HCT116 (cell line): Measurements from ENCODE around the gene ZNF775. TPM values are rescaled to one million over a fixed set of nuclear protein-coding genes. Genes with fewer than 3 reads are reported as not detected.

Experiments used
- ATAC-seq: fragments of 200-7000 bp; cut with Tn5 transposase; 2 replicates; pipeline ENCODE4 v1.9.1; 2020; ENCODE audit warnings: mild to moderate bottlenecking, moderate library complexity
- BruUV-seq: library from RNA; stranded (reverse); fragments of 400-500 nt; replicated peaks from 2 replicates; lab custom pipeline; 2021; lab: Mats Ljungman, UMichigan
- CTCF ChIA-PET: fragments of 300-600 bp; sonication (Branson Sonifier 250); formaldehyde crosslinking; loops from one replicate; lab custom pipeline; 2021; ENCODE audit warnings: antibody characterized with exemption; lab: Charles Lee
- POLR2A ChIA-PET: fragments of 300-600, 350-600 bp; sonication (Branson Sonifier 250); formaldehyde crosslinking; loops from one replicate; lab custom pipeline; 2021; ENCODE audit warnings: antibody characterized with exemption; lab: Charles Lee
- RAD21 ChIA-PET, 2 experiments: fragments of 300-600 bp; sonication (Branson Sonifier 250); formaldehyde crosslinking; loops; one replicate each; lab custom pipeline; 2023; ENCODE audit warnings: low total read pairs in 2 of 2; ENCODE audit not compliant: uncharacterized antibody in 2 of 2, unreplicated experiment in 2 of 2, low non-redundant PET in 1 of 2; lab: Charles Lee
- DNase-seq: peaks from one replicate; pipeline ENCODE4 v3.0.0-alpha.2; 2010; ENCODE audit warnings: low read depth, low spot score
- H2AFZ ChIP-seq: fragments of 200-600 bp; shearing (Covaris generic), sonication (generic); 2 replicates; pipeline ENCODE4 v1.6.1; 2017; ENCODE audit warnings: low read depth, mixed run types, mixed read lengths, antibody characterized with exemption, low read length; ENCODE audit not compliant: poor library complexity, severe bottlenecking
- H3K27ac ChIP-seq: 2 replicates; pipeline ENCODE4 v1.5.1; 2012; ENCODE audit warnings: low read depth, low read length
- H3K27me3 ChIP-seq: fragments of 200-600 bp; sonication (generic); 2 replicates; pipeline ENCODE4 v1.6.1; 2016; ENCODE audit warnings: mixed run types, low read length, mixed read lengths; ENCODE audit not compliant: insufficient read depth
- H3K36me3 ChIP-seq, 2 experiments: fragments of 200-500 bp in 1 of 2; fragments of 200-600 bp in 1 of 2; sonication (Bioruptor generic) in 1 of 2; sonication (generic) in 1 of 2; 2 replicates each; pipeline versions ENCODE4 v1.5.1 to v1.6.1; 2014 to 2016; ENCODE audit warnings: low read length in 2 of 2, inconsistent platforms in 1 of 2, mixed read lengths in 1 of 2, mixed run types in 1 of 2; ENCODE audit not compliant: insufficient read depth in 2 of 2, control insufficient read depth in 1 of 2
- H3K4me1 ChIP-seq, 2 experiments: fragments of 200-600 bp in 1 of 2; sonication (generic) in 1 of 2; 2 replicates each; pipeline versions ENCODE4 v1.5.1 to v1.6.1; 2012 to 2017; ENCODE audit warnings: low read length in 2 of 2, inconsistent platforms in 1 of 2, mild to moderate bottlenecking in 1 of 2, mixed read lengths in 1 of 2, mixed run types in 1 of 2, moderate library complexity in 1 of 2; ENCODE audit not compliant: insufficient read depth in 2 of 2, control insufficient read depth in 1 of 2
- H3K4me2 ChIP-seq: fragments of 200-600 bp; sonication (generic); 2 replicates; pipeline ENCODE4 v1.6.1; 2017; ENCODE audit warnings: mixed run types, low read length, mixed read lengths
- H3K4me3 ChIP-seq, 2 experiments: fragments of 200-600 bp in 1 of 2; sonication (generic) in 1 of 2; replicated peaks in 1 of 2; 2 replicates each; pipeline ENCODE4 v1.5.1; 2011 to 2016; ENCODE audit warnings: low read length in 2 of 2, control low read depth in 1 of 2, low read depth in 1 of 2, mild to moderate bottlenecking in 1 of 2, mixed read lengths in 1 of 2, mixed run types in 1 of 2
- H3K79me2 ChIP-seq: fragments of 200-600 bp; sonication (generic); 2 replicates; pipeline ENCODE4 v1.6.1; 2017; ENCODE audit warnings: mild to moderate bottlenecking, mixed run types, low read length, moderate library complexity, mixed read lengths; ENCODE audit not compliant: insufficient read depth
- H3K9ac ChIP-seq: fragments of 200-600 bp; sonication (generic); 2 replicates; pipeline ENCODE4 v1.6.1; 2016; ENCODE audit warnings: low read length, mixed read lengths
- H3K9me2 ChIP-seq: fragments of 200-600 bp; sonication (generic), shearing (Covaris generic); 2 replicates; pipeline ENCODE4 v1.6.1; 2017; ENCODE audit warnings: mixed run types, mild to moderate bottlenecking, moderate library complexity; ENCODE audit not compliant: insufficient read depth
- H3K9me3 ChIP-seq, 2 experiments: fragments of 200-500 bp in 1 of 2; fragments of 200-600 bp in 1 of 2; sonication (Bioruptor generic) in 1 of 2; sonication (generic) in 1 of 2; 2 replicates each; pipeline ENCODE4 v1.6.1; 2014 to 2017; ENCODE audit warnings: low read length in 2 of 2, mixed read lengths in 2 of 2, inconsistent platforms in 1 of 2, low read depth in 1 of 2, mild to moderate bottlenecking in 1 of 2, mixed run types in 1 of 2, moderate library complexity in 1 of 2; ENCODE audit not compliant: control insufficient read depth in 1 of 2, insufficient read depth in 1 of 2
- H4K20me1 ChIP-seq: fragments of 200-600 bp; sonication (generic), shearing (Covaris generic); 2 replicates; pipeline ENCODE4 v1.6.1; 2017; ENCODE audit warnings: mixed run types, mild to moderate bottlenecking, moderate library complexity; ENCODE audit not compliant: insufficient read depth
- ATF3 ChIP-seq: IDR thresholded peaks from 2 replicates; pipeline ENCODE4 v1.6.1; 2012
- CEBPB ChIP-seq: IDR thresholded peaks from 2 replicates; pipeline ENCODE4 v1.6.1; 2012; ENCODE audit warnings: low read depth
- EGR1 ChIP-seq: IDR thresholded peaks from 2 replicates; pipeline ENCODE4 v1.6.1; 2012; ENCODE audit warnings: low read depth
- ELF1 ChIP-seq: IDR thresholded peaks from 2 replicates; pipeline ENCODE4 v1.6.1; 2012; ENCODE audit warnings: low read depth, borderline replicate concordance
- EZH2phosphoT487 ChIP-seq: fragments of 200-600 bp; IDR thresholded peaks from 2 replicates; pipeline ENCODE4 v1.6.1; 2018; ENCODE audit warnings: antibody characterized with exemption, borderline replicate concordance
- JUND ChIP-seq: IDR thresholded peaks from 2 replicates; pipeline ENCODE4 v1.6.1; 2012
- POLR2A ChIP-seq: IDR thresholded peaks from 2 replicates; pipeline ENCODE4 v1.7.0; 2011; ENCODE audit warnings: borderline replicate concordance; ENCODE audit not compliant: insufficient read depth, insufficient read length; ENCODE audit errors: extremely low read depth
- POLR2AphosphoS5 ChIP-seq: IDR thresholded peaks from 2 replicates; pipeline ENCODE4 v1.6.1; 2011; ENCODE audit warnings: mild to moderate bottlenecking, low read depth, low read length, moderate library complexity
- RAD21 ChIP-seq: IDR thresholded peaks from 2 replicates; pipeline ENCODE4 v1.6.1; 2012; ENCODE audit warnings: low read depth, mild to moderate bottlenecking
- REST ChIP-seq: IDR thresholded peaks from 2 replicates; pipeline ENCODE4 v1.6.1; 2012; ENCODE audit warnings: low read depth
- SIN3A ChIP-seq: IDR thresholded peaks from 2 replicates; pipeline ENCODE4 v1.6.1; 2012; ENCODE audit warnings: low read depth
- SRF ChIP-seq: IDR thresholded peaks from 2 replicates; pipeline ENCODE4 v1.6.1; 2012; ENCODE audit warnings: low read depth
- TCF7L2 ChIP-seq: IDR thresholded peaks from 2 replicates; pipeline ENCODE4 v1.7.0; 2011; ENCODE audit warnings: borderline replicate concordance, inconsistent platforms; ENCODE audit not compliant: insufficient read depth, insufficient read length; ENCODE audit errors: extremely low read depth
- YY1 ChIP-seq: IDR thresholded peaks from 2 replicates; pipeline ENCODE4 v1.6.1; 2011; ENCODE audit warnings: low read length, low read depth, moderate library complexity, mild to moderate bottlenecking; ENCODE audit not compliant: insufficient replicate concordance; ENCODE audit errors: extremely low read depth
- ZBTB33 ChIP-seq: IDR thresholded peaks from 2 replicates; pipeline ENCODE4 v1.6.1; 2011; ENCODE audit warnings: mild to moderate bottlenecking, low read length, moderate library complexity; ENCODE audit not compliant: insufficient replicate concordance; ENCODE audit errors: extremely low read depth
- ZFX ChIP-seq: fragments of 450-650 bp; IDR thresholded peaks from 2 replicates; pipeline ENCODE4 v1.6.1; 2017
- ZNF274 ChIP-seq: fragments of 200-500 bp; sonication (Bioruptor generic); IDR thresholded peaks from 2 replicates; pipeline ENCODE4 v1.6.1; 2014; ENCODE audit warnings: mild to moderate bottlenecking, low read depth, low read length, inconsistent platforms
- intact Hi-C: fragments of 100-400 bp; cut with micrococcal nuclease; formaldehyde crosslinking; loops from 2 replicates; pipeline ENCODE4 v1.10.0; 2022
- total RNA-seq: library from RNA; stranded (reverse); gene quantifications from one replicate; pipeline ENCODE4 v1.2.1, GENCODE V29; 2021; ENCODE audit not compliant: unreplicated experiment
- TF ChIP-seq, protein P1 (sequence below), 3 experiments: fragments of 200-600 bp in 1 of 3; sonication (generic) in 1 of 3; IDR thresholded peaks in 2 of 3; conservative IDR thresholded peaks in 1 of 3; 2 replicates each; pipeline ENCODE4 v1.5.1; 2012 to 2017; ENCODE audit warnings: low read depth in 2 of 3, low read length in 2 of 3, antibody characterized with exemption in 1 of 3, borderline replicate concordance in 1 of 3, control low read depth in 1 of 3, mild to moderate bottlenecking in 1 of 3, mixed read lengths in 1 of 3, mixed run types in 1 of 3, moderate library complexity in 1 of 3; ENCODE audit not compliant: insufficient read depth in 1 of 3
- TF ChIP-seq, protein P2 (sequence below): IDR thresholded peaks from 2 replicates; pipeline ENCODE4 v1.6.1; 2012

Gene ZNF775
- total RNA-seq, 1 experiment from 2014 or later = 4.5 TPM

DNA sequence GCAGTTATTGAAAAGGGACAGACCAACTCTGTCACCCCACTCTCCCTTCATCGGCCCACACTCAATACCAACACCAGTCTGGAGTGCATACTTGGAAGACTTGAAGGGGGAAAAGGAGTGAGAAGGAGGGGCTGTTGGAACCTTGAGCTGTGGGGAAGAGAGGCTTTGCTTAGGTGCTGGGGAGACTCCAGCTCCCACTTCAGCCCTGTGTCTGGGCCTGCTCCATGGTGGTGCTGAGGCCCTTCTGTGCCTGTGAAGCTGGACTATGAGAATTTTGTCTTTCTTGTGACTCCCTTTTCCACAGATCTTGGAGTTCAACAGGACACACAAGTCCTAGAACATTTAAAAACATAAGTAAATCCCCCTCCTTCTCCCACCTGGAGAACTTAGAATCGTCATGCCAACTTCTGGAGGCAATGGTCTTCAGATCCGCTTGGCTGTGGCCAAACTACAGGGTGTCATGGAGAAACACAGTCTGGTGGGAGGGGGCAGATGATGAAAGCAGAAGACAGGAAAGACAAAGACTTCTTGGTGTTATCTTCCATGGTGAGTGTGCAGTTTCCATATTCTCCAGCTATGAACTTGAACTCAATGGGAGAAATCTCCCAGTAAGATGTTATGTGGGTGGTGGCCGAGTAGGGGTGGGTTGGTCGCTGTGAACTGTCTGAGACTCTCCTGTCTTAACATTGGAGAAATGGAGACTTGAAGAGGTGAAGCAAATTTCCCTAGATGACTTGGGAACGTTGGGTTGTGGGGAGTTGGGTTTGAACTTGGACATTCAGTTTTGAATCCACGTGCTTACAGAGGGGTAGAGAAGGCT lies 52.9 kb downstream of the ZNF775 start:
- ATAC-seq (no peak), DNase-seq (no peak)
- ChIA-PET CTCF (no interaction called here), RAD21 (no interaction called here), POLR2A (no interaction called here)
- Histone ChIP-seq H4K20me1 (no peaks in the 10 kb centered on the region), H3K27me3 (peaks cover 9% of the 10 kb centered on the region), H3K9me3 (no peaks in the 10 kb centered on the region), H3K79me2 (no peaks in the 10 kb centered on the region), H3K9ac (no peak overlapping the region), H2AFZ (no peak overlapping the region), H3K4me1 (no peaks in the 10 kb centered on the region), H3K4me3 (no peak overlapping the region), H3K36me3 (no peaks in the 10 kb centered on the region), H3K9me2 (no peaks in the 10 kb centered on the region), H3K27ac (no peak overlapping the region), H3K4me2 (no peak overlapping the region)
- no peak for TF ChIP-seq SIN3A
- TF ChIP-seq REST = no peak
- TF ChIP-seq YY1 = no peak
- TF ChIP-seq SRF = no peak
- TF ChIP-seq ELF1 = no peak
- no peak for TF ChIP-seq ZFX
- TF ChIP-seq TCF7L2 = no peak
- TF ChIP-seq EZH2phosphoT487 = no peak
- no peak for TF ChIP-seq ZNF274
- no peak for TF ChIP-seq EGR1
- TF ChIP-seq, protein P1, sequence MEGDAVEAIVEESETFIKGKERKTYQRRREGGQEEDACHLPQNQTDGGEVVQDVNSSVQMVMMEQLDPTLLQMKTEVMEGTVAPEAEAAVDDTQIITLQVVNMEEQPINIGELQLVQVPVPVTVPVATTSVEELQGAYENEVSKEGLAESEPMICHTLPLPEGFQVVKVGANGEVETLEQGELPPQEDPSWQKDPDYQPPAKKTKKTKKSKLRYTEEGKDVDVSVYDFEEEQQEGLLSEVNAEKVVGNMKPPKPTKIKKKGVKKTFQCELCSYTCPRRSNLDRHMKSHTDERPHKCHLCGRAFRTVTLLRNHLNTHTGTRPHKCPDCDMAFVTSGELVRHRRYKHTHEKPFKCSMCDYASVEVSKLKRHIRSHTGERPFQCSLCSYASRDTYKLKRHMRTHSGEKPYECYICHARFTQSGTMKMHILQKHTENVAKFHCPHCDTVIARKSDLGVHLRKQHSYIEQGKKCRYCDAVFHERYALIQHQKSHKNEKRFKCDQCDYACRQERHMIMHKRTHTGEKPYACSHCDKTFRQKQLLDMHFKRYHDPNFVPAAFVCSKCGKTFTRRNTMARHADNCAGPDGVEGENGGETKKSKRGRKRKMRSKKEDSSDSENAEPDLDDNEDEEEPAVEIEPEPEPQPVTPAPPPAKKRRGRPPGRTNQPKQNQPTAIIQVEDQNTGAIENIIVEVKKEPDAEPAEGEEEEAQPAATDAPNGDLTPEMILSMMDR (IDR thresholded peaks at IDR 0.05 in 2 of 3, conservative IDR thresholded peaks at IDR 0.05 in 1 of 3; ENCODE audit: borderline replicate concordance in 1 of 3, insufficient read depth in 1 of 3, low read depth in 2 of 3, low read length in 2 of 3) = no peak
- TF ChIP-seq RAD21 = no peak
- no peak for TF ChIP-seq CEBPB
- no peak for TF ChIP-seq POLR2AphosphoS5
- TF ChIP-seq ATF3 = no peak
- no peak for TF ChIP-seq JUND
- TF ChIP-seq, protein P2, sequence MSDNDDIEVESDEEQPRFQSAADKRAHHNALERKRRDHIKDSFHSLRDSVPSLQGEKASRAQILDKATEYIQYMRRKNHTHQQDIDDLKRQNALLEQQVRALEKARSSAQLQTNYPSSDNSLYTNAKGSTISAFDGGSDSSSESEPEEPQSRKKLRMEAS = no peak
- no peak for TF ChIP-seq POLR2A
- TF ChIP-seq ZBTB33 = no peak
- no TSS peak for BruUV-seq
- intact Hi-C loops = no loop called here
